Gastroesophageal sphincter (tissue), 3 donors: ENCODE data around the gene TTC7B.

Source experiments
- CTCF ChIP-seq, 4 experiments: fragments of 200-600 bp in 2 of 4; fragments of 450-650 bp in 2 of 4; sonication (generic) in 1 of 4; IDR thresholded peaks; one replicate each; pipeline ENCODE4 v1.5.1; 2017 to 2019; ENCODE audit warnings: antibody characterized with exemption in 4 of 4, mild to moderate bottlenecking in 2 of 4, moderate library complexity in 2 of 4
- POLR2A ChIP-seq, 2 donors: fragments of 450-650 bp; IDR thresholded peaks; one replicate each; pipeline ENCODE4 v1.6.1; 2017; ENCODE audit warnings: antibody characterized with exemption in 2 of 2, mild to moderate bottlenecking in 2 of 2, moderate library complexity in 1 of 2

GRCh38 chr14:90630171-90630806 lies 185.9 kb downstream of the TTC7B start:
- no peak for TF ChIP-seq CTCF (IDR thresholded peaks at IDR 0.05)
- TF ChIP-seq POLR2A (IDR thresholded peaks at IDR 0.05): no peak
